SK-N-SH (cell line): ENCODE results near the gene PHACTR4. TPM values are rescaled to one million over a fixed set of nuclear protein-coding genes. Genes with fewer than 3 reads are reported as not detected.

ENCODE experiments used
- CTCF ChIA-PET: fragments of 300-600, 350-600 bp; formaldehyde crosslinking; extraction: SDS; loops from one replicate; lab custom pipeline; 2021; lab: Yijun Ruan, JAX
- POLR2A ChIA-PET: fragments of 350-600 bp; sonication (Branson Sonifier 250); formaldehyde crosslinking; extraction: SDS; loops from one replicate; lab custom pipeline; 2020; ENCODE audit warnings: antibody characterized with exemption, inconsistent platforms; lab: Yijun Ruan, JAX
- DNase-seq: peaks from one replicate; pipeline ENCODE4 v3.0.0; 2012
- H2AFZ ChIP-seq: fragments of 200-600 bp; sonication (generic); 2 replicates; pipeline ENCODE4 v1.8.1; 2016; ENCODE audit warnings: antibody characterized with exemption, mild to moderate bottlenecking, low read depth
- H3F3A ChIP-seq: fragments of 200-600 bp; sonication (generic); replicated peaks from 2 replicates; pipeline ENCODE3; 2016; ENCODE audit warnings: antibody characterized with exemption, mild to moderate bottlenecking; ENCODE audit not compliant: insufficient read depth
- H3K27ac ChIP-seq, 2 experiments: fragments of 200-500 bp in 1 of 2; fragments of 200-600 bp in 1 of 2; sonication (Bioruptor generic) in 1 of 2; sonication (generic), shearing (Covaris generic) in 1 of 2; 2 replicates each; pipeline versions ENCODE4 v1.5.1 to v1.6.1; 2014 to 2016; ENCODE audit warnings: low read depth in 2 of 2, inconsistent platforms in 1 of 2, low read length in 1 of 2, mild to moderate bottlenecking in 1 of 2, mixed read lengths in 1 of 2
- H3K27me3 ChIP-seq: fragments of 200-600 bp; sonication (generic), shearing (Covaris generic); 2 replicates; pipeline ENCODE4 v1.6.1; 2016; ENCODE audit warnings: mixed run types; ENCODE audit not compliant: insufficient read depth
- H3K36me3 ChIP-seq, 2 experiments: fragments of 200-500 bp in 1 of 2; fragments of 200-600 bp in 1 of 2; sonication (Bioruptor generic) in 1 of 2; sonication (generic) in 1 of 2; replicated peaks in 1 of 2; 2 replicates each; pipeline versions ENCODE3 to v1.5.1; 2014 to 2016; ENCODE audit warnings: low read length in 1 of 2, mild to moderate bottlenecking in 1 of 2; ENCODE audit not compliant: insufficient read depth in 2 of 2, control insufficient read depth in 1 of 2
- H3K4me1 ChIP-seq, 2 experiments: fragments of 200-500 bp in 1 of 2; fragments of 200-600 bp in 1 of 2; sonication (Bioruptor generic) in 1 of 2; sonication (generic), shearing (Covaris generic) in 1 of 2; 2 replicates each; pipeline versions ENCODE4 v1.5.1 to v1.6.1; 2014 to 2016; ENCODE audit warnings: low read depth in 1 of 2, low read length in 1 of 2, mixed run types in 1 of 2; ENCODE audit not compliant: insufficient read depth in 2 of 2, control insufficient read depth in 1 of 2
- H3K4me2 ChIP-seq: fragments of 200-600 bp; sonication (generic), shearing (Covaris generic); 2 replicates; pipeline ENCODE4 v1.6.1; 2017; ENCODE audit warnings: mixed run types
- H3K4me3 ChIP-seq, 2 experiments: fragments of 200-500 bp in 1 of 2; fragments of 200-600 bp in 1 of 2; sonication (Bioruptor generic) in 1 of 2; sonication (generic), shearing (Covaris generic) in 1 of 2; 2 replicates each; pipeline versions ENCODE4 v1.5.1 to v1.8.1; 2014 to 2016; ENCODE audit warnings: low read depth in 2 of 2, inconsistent platforms in 1 of 2, low read length in 1 of 2, mild to moderate bottlenecking in 1 of 2, mixed read lengths in 1 of 2, moderate library complexity in 1 of 2
- H3K79me2 ChIP-seq: fragments of 200-600 bp; sonication (generic); 2 replicates; pipeline ENCODE4 v1.8.1; 2017; ENCODE audit warnings: mild to moderate bottlenecking; ENCODE audit not compliant: insufficient read depth
- H3K9ac ChIP-seq: fragments of 200-600 bp; sonication (generic); 2 replicates; pipeline ENCODE4 v1.6.1; 2017; ENCODE audit warnings: mixed run types
- H3K9me2 ChIP-seq: fragments of 200-600 bp; sonication (generic); 2 replicates; pipeline ENCODE4 v1.6.1; 2017; ENCODE audit warnings: mixed run types
- H3K9me3 ChIP-seq: fragments of 200-600 bp; sonication (generic); 2 replicates; pipeline ENCODE4 v1.6.1; 2017; ENCODE audit warnings: mixed run types, mild to moderate bottlenecking, moderate library complexity
- H4K20me1 ChIP-seq: fragments of 200-600 bp; sonication (generic); 2 replicates; pipeline ENCODE4 v1.6.1; 2017; ENCODE audit warnings: mild to moderate bottlenecking, mixed run types; ENCODE audit not compliant: insufficient read depth
- CHD2 ChIP-seq: fragments of 150-350 bp; IDR thresholded peaks from 2 replicates; pipeline ENCODE4 v1.6.1; 2018; ENCODE audit warnings: low read length; ENCODE audit not compliant: partially characterized antibody
- CTCF ChIP-seq: fragments of 200-600 bp; sonication (generic); IDR thresholded peaks from 2 replicates; pipeline ENCODE4 v1.6.1; 2017; ENCODE audit warnings: antibody characterized with exemption, mild to moderate bottlenecking, moderate library complexity
- ELF1 ChIP-seq: IDR thresholded peaks from 2 replicates; pipeline ENCODE4 v1.4.0; 2012
- EP300 ChIP-seq, 2 experiments: IDR thresholded peaks; 2 replicates each; pipeline versions ENCODE4 v1.4.0 to v1.6.1; 2012; ENCODE audit warnings: borderline replicate concordance in 1 of 2, low read depth in 1 of 2, low read length in 1 of 2
- EZH2phosphoT487 ChIP-seq: fragments of 200-600 bp; sonication (generic); IDR thresholded peaks from 2 replicates; pipeline ENCODE4 v1.6.1; 2017; ENCODE audit warnings: low read depth, mixed run types, mild to moderate bottlenecking, antibody characterized with exemption, moderate library complexity, borderline replicate concordance
- FOSL2 ChIP-seq: IDR thresholded peaks from 2 replicates; pipeline ENCODE4 v1.4.0; 2012; ENCODE audit warnings: low read depth, mild to moderate bottlenecking, moderate library complexity, borderline replicate concordance
- FOXJ3 ChIP-seq: sonication (generic); formaldehyde crosslinking; IDR thresholded peaks from 2 replicates; pipeline ENCODE4 v1.5.1; 2020; ENCODE audit warnings: mild to moderate bottlenecking, missing genetic modification reagents
- FOXM1 ChIP-seq: IDR thresholded peaks from 2 replicates; pipeline ENCODE4 v1.4.0; 2012; ENCODE audit warnings: low read depth, mild to moderate bottlenecking
- GATA2 ChIP-seq: sonication (generic); formaldehyde crosslinking; IDR thresholded peaks from 2 replicates; pipeline ENCODE4 v1.5.0; 2020; ENCODE audit warnings: mild to moderate bottlenecking, missing genetic modification reagents
- IRF3 ChIP-seq: fragments of 150-350 bp; IDR thresholded peaks from 2 replicates; pipeline ENCODE4 v1.6.1; 2016; ENCODE audit warnings: mild to moderate bottlenecking, low read depth, low read length
- JUND ChIP-seq: IDR thresholded peaks from 2 replicates; pipeline ENCODE4 v1.4.0; 2012
- MAX ChIP-seq: IDR thresholded peaks from 2 replicates; pipeline ENCODE4 v1.4.0; 2012; ENCODE audit warnings: low read depth
- MEF2A ChIP-seq: IDR thresholded peaks from 2 replicates; pipeline ENCODE4 v1.4.0; 2012; ENCODE audit warnings: low read depth, borderline replicate concordance
- NRF1 ChIP-seq: IDR thresholded peaks from 2 replicates; pipeline ENCODE4 v1.6.1; 2012; ENCODE audit warnings: low read depth, mild to moderate bottlenecking, low read length
- POLR2AphosphoS5 ChIP-seq: IDR thresholded peaks from 2 replicates; pipeline ENCODE4 v1.6.1; 2012; ENCODE audit warnings: low read depth, low read length
- RAD21 ChIP-seq: IDR thresholded peaks from 2 replicates; pipeline ENCODE4 v1.6.1; 2012; ENCODE audit warnings: mild to moderate bottlenecking, low read length
- RCOR1 ChIP-seq: fragments of 150-350 bp; IDR thresholded peaks from 2 replicates; pipeline ENCODE4 v1.6.1; 2017; ENCODE audit warnings: antibody characterized with exemption, low read length
- RFX5 ChIP-seq: IDR thresholded peaks from 2 replicates; pipeline ENCODE4 v1.6.1; 2012; ENCODE audit warnings: mild to moderate bottlenecking, improper control_type of control experiment, low read length
- RXRA ChIP-seq: IDR thresholded peaks from 2 replicates; pipeline ENCODE4 v1.4.0; 2012; ENCODE audit warnings: low read depth, mild to moderate bottlenecking, borderline replicate concordance
- SIN3A ChIP-seq: IDR thresholded peaks from 2 replicates; pipeline ENCODE4 v1.6.1; 2012; ENCODE audit warnings: low read depth, mild to moderate bottlenecking, low read length, moderate library complexity, borderline replicate concordance
- TAF1 ChIP-seq: IDR thresholded peaks from 2 replicates; pipeline ENCODE4 v1.6.1; 2012; ENCODE audit warnings: low read depth, mild to moderate bottlenecking, low read length, moderate library complexity, borderline replicate concordance
- TCF12 ChIP-seq: IDR thresholded peaks from 2 replicates; pipeline ENCODE4 v1.4.0; 2012
- TEAD4 ChIP-seq: IDR thresholded peaks from 2 replicates; pipeline ENCODE4 v1.4.0; 2012; ENCODE audit warnings: mild to moderate bottlenecking, borderline replicate concordance; ENCODE audit not compliant: insufficient read depth
- USF1 ChIP-seq: IDR thresholded peaks from 2 replicates; pipeline ENCODE4 v1.4.0; 2012; ENCODE audit warnings: low read depth, borderline replicate concordance
- USF2 ChIP-seq: fragments of 150-350 bp; IDR thresholded peaks from 2 replicates; pipeline ENCODE4 v1.6.1; 2017; ENCODE audit warnings: antibody characterized with exemption, low read length, low read depth, borderline replicate concordance
- YY1 ChIP-seq: IDR thresholded peaks from 2 replicates; pipeline ENCODE4 v1.4.0; 2012; ENCODE audit warnings: low read depth, mild to moderate bottlenecking
- ZBTB33 ChIP-seq: IDR thresholded peaks from 2 replicates; pipeline ENCODE4 v1.4.0; 2012; ENCODE audit warnings: low read depth, borderline replicate concordance
- WGBS: methylation state at CpG from one replicate; pipeline ENCODE4 v1.1.6; 2017; ENCODE audit warnings: low lambda C conversion rate; 5-methylcytosine and 5-hydroxymethylcytosine counted together
- polyA plus RNA-seq, 3 experiments: library from polyadenylated mRNA; depleted of rRNA; stranded (reverse); fragments of >200 nt; gene quantifications; 2 replicates each; pipeline ENCODE4 v1.2.3, GENCODE V29; 2012

PHACTR4 gene
- polyA plus RNA-seq, 1 of the 3 experiments (the other 2 are of a cell fraction) = 9.8 TPM

- Histone ChIP-seq H3K27me3 (no peaks in the 10 kb centered on the region), H2AFZ (no peak overlapping the region), H3K36me3 (peaks cover 0 to 9% of the 10 kb centered on the region in 2 experiments), H3K4me3 (peak overlapping the region; percentile 59 to 70), H3K79me2 (peaks cover 47% of the 10 kb centered on the region), H3K27ac (peak overlapping the region; percentile 73 to 76), H3K4me1 (peaks cover 4 to 12% of the 10 kb centered on the region in 2 experiments; a peak in 2 of 4 replicates), H3K9ac (peak overlapping the region; percentile 86; the same call in 1 of the 2 replicates), H3K9me3 (no peaks in the 10 kb centered on the region), H3F3A (peaks cover 53% of the 10 kb centered on the region), H3K4me2 (peak overlapping the region; percentile 75), H4K20me1 (peaks cover 31% of the 10 kb centered on the region), H3K9me2 (no peaks in the 10 kb centered on the region)
- WGBS = 2% methylated on average over 6 of the region's 92 CpGs
- CTCF ChIA-PET = interaction anchor here (0.6 to 4.6 kb wide), 21 partner anchors 8 to 516 kb away, joined by 3 to 46 read pairs (median 4); partner anchors contain the start of gene TRNAU1AP
- DNase-seq = peak; percentile 96
- POLR2A ChIA-PET = interaction anchor here (1.2 to 1.9 kb wide), 3 partner anchors 10 to 85 kb away, joined by 3 to 21 read pairs (median 4); no protein-coding TSS in a partner anchor
- TF ChIP-seq RAD21 (peak; percentile 78), TAF1 (peak; percentile 54; the same call in 1 of the 2 replicates), CHD2 (no peak), FOXJ3 (CRISPR knock-in tag) (no peak), EP300 (IDR thresholded peaks at IDR 0.05; ENCODE audit: borderline replicate concordance in 1 of 2, low read depth in 1 of 2, low read length in 1 of 2) (no peak), YY1 (no peak), RXRA (no peak), USF1 (no peak), MAX (peak; percentile 65), POLR2AphosphoS5 (peak; percentile 69), FOXM1 (no peak), JUND (no peak), RCOR1 (no peak), NRF1 (peak; percentile 85), GATA2 (CRISPR knock-in tag) (no peak), MEF2A (no peak), TCF12 (0 out of 2 replicates have a peak, but pooled peaks have one; percentile 19), CTCF (peak; percentile 95), USF2 (no peak), IRF3 (no peak), EZH2phosphoT487 (no peak), TEAD4 (no peak), ZBTB33 (0 out of 2 replicates have a peak, but pooled peaks have one; percentile 10), FOSL2 (no peak), ELF1 (peak; percentile 11; the same call in 1 of the 2 replicates), SIN3A (peak; percentile 33), RFX5 (no peak)
Measured at GRCh38 chr1:28518000-28518744, 148.6 kb downstream of the PHACTR4 start.
